AG04450 (cell line): ENCODE results near the gene TMEM61. TPM values are rescaled to one million over a fixed set of nuclear protein-coding genes. Genes with fewer than 3 reads are reported as not detected.

Experiments
- CTCF ChIA-PET: fragments of 300-600, 350-600 bp; formaldehyde crosslinking; extraction: SDS; loops from one replicate; lab custom pipeline; 2022; ENCODE audit warnings: antibody characterized with exemption, inconsistent platforms; lab: Charles Lee
- POLR2A ChIA-PET: fragments of 350-600 bp; formaldehyde crosslinking; extraction: SDS; loops from one replicate; lab custom pipeline; 2021; ENCODE audit warnings: antibody characterized with exemption, inconsistent platforms; lab: Yijun Ruan, JAX
- DNase-seq: peaks from one replicate; pipeline ENCODE4 v3.0.0-alpha.2; 2011; ENCODE audit warnings: low read depth, low spot score
- H3K27ac ChIP-seq: one replicate; pipeline ENCODE4 v1.5.1; 2012; ENCODE audit warnings: low read depth, low read length, control low read depth
- H3K27me3 ChIP-seq: one replicate; pipeline ENCODE4 v1.6.0; 2012; ENCODE audit warnings: low read length; ENCODE audit not compliant: control insufficient read depth, insufficient read depth
- H3K4me3 ChIP-seq: 2 replicates; pipeline ENCODE4 v1.5.1; 2011; ENCODE audit warnings: mild to moderate bottlenecking, low read depth, low read length, control low read depth
- H3K9me3 ChIP-seq: 2 replicates; pipeline ENCODE4 v1.5.1; 2012; ENCODE audit warnings: low read length; ENCODE audit not compliant: control insufficient read depth, insufficient read depth
- CTCF ChIP-seq: IDR thresholded peaks from 2 replicates; pipeline ENCODE4 v1.5.1; 2011; ENCODE audit warnings: low read depth, low read length, control low read depth, inconsistent platforms
- polyA plus RNA-seq: library from polyadenylated mRNA; depleted of rRNA; stranded (reverse); fragments of >200 nt; gene quantifications from 2 replicates; pipeline ENCODE4 v1.2.3, GENCODE V29; 2011

TMEM61 gene
- polyA plus RNA-seq, 1 experiment, result not detected

GRCh38 chr1:54965624-54966340 lies 14.6 kb upstream of the TMEM61 start:
- CTCF ChIA-PET, result interaction anchor here (1.0 to 2.3 kb wide), 4 partner anchors 19 to 56 kb away, joined by 4 to 9 read pairs (median 6); no protein-coding TSS in a partner anchor
- H3K9me3 ChIP-seq, result no peaks in the 10 kb centered on the region
- TF ChIP-seq CTCF, result no peak
- no peaks in the 10 kb centered on the region for H3K27me3 ChIP-seq
- H3K27ac ChIP-seq, result no peak overlapping the region
- DNase-seq, result no peak
- no peak overlapping the region for H3K4me3 ChIP-seq
- POLR2A ChIA-PET, result no interaction called here

- no peak for TF ChIP-seq CTCF
- Histone ChIP-seq H3K27me3 (no peaks in the 10 kb centered on the region), H3K4me3 (no peak overlapping the region), H3K27ac (no peak overlapping the region), H3K9me3 (no peaks in the 10 kb centered on the region)
- no peak for DNase-seq
- ChIA-PET CTCF (no interaction called here), POLR2A (no interaction called here)
These were observed 13.1 kb upstream of the TMEM61 start for GRCh38 chr1:54967372-54967771.

GRCh38 chr1:54968551-54968950 lies 11.9 kb upstream of the TMEM61 start:
- ChIA-PET CTCF (interaction anchor here (1.2 to 2.5 kb wide), 3 partner anchors 23 to 53 kb away, joined by 6 to 9 read pairs (median 6); no protein-coding TSS in a partner anchor), POLR2A (no interaction called here)
- H3K27ac ChIP-seq, result no peak overlapping the region
- H3K27me3 ChIP-seq, result no peaks in the 10 kb centered on the region
- no peak for TF ChIP-seq CTCF
- no peaks in the 10 kb centered on the region for H3K9me3 ChIP-seq
- no peak overlapping the region for H3K4me3 ChIP-seq
- no peak for DNase-seq

- H3K27me3 ChIP-seq, result no peaks in the 10 kb centered on the region
- CTCF ChIA-PET, result interaction anchor here (2.5 kb wide), 1 partner anchor 52 kb away, joined by 9 read pairs; no protein-coding TSS in a partner anchor
- H3K27ac ChIP-seq, result no peak overlapping the region
- DNase-seq, result no peak
- TF ChIP-seq CTCF, result no peak
- POLR2A ChIA-PET, result no interaction called here
- H3K9me3 ChIP-seq, result no peaks in the 10 kb centered on the region
- no peak overlapping the region for H3K4me3 ChIP-seq
These were observed 10.5 kb upstream of the TMEM61 start for GRCh38 chr1:54969879-54970278.

GRCh38 chr1:54970901-54971300 lies 9.5 kb upstream of the TMEM61 start:
- ChIA-PET POLR2A (no interaction called here), CTCF (interaction anchor here (0.7 to 1.9 kb wide), 4 partner anchors 20 to 51 kb away, joined by 3 to 9 read pairs (median 4); no protein-coding TSS in a partner anchor)
- Histone ChIP-seq H3K4me3 (no peak overlapping the region), H3K27me3 (peaks cover 5% of the 10 kb centered on the region), H3K27ac (no peak overlapping the region), H3K9me3 (no peaks in the 10 kb centered on the region)
- no peak for TF ChIP-seq CTCF
- DNase-seq, result no peak
